Fibroblast of skin of back (primary cell): ENCODE results near the gene ABHD13. TPM values are rescaled to one million over a fixed set of nuclear protein-coding genes. Genes with fewer than 3 reads are reported as not detected.
"Not testable (repeated sequence)": the region's sequence is repeated elsewhere in the genome, so short reads cannot be mapped to it uniquely, and the experiment has no call there.

Experiments
- DNase-seq: peaks from one replicate; pipeline ENCODE4 v3.0.0-alpha.2; 2013
- polyA plus RNA-seq, 2 experiments: library from polyadenylated mRNA; unstranded; fragments of 120-200 nt; gene quantifications; one replicate each; pipeline ENCODE4 v1.2.1, GENCODE V29; 2013; ENCODE audit not compliant: insufficient read length in 2 of 2

ABHD13 gene
- 6.7 TPM for polyA plus RNA-seq (2013, experiment 1 of 2; ENCODE audit: insufficient read length)
- polyA plus RNA-seq (2013, experiment 2 of 2; ENCODE audit: insufficient read length), result 7.1 TPM

- peak; percentile 94 for DNase-seq
Measured at GRCh38 chr13:108218044-108218974, at the start of gene ABHD13. TSS of gene ABHD13 (plus strand) at chr13:108218392. CDS start at chr13:108229219, 10,827 bp downstream.

GRCh38 chr13:108168929-108169328 lies 49.3 kb upstream of the ABHD13 start:
- no peak for DNase-seq

- peak; percentile 5 for DNase-seq
Measured at GRCh38 chr13:108176685-108177274, 41.4 kb upstream of the ABHD13 start.

- no peak for DNase-seq
Measured at GRCh38 chr13:108178078-108178477, 40.1 kb upstream of the ABHD13 start.

- DNase-seq, result no peak
Measured at GRCh38 chr13:108182652-108183051, 35.5 kb upstream of the ABHD13 start.

GRCh38 chr13:108185223-108185622 lies 33.0 kb upstream of the ABHD13 start:
- no peak for DNase-seq

- DNase-seq, result no peak
Measured at GRCh38 chr13:108188260-108188659, 29.9 kb upstream of the ABHD13 start.

GRCh38 chr13:108190897-108191296 lies 27.3 kb upstream of the ABHD13 start:
- DNase-seq, result no peak

GRCh38 chr13:108193806-108194205 lies 24.4 kb upstream of the ABHD13 start:
- no peak for DNase-seq

- DNase-seq, result no peak
Measured at GRCh38 chr13:108194435-108194936, 23.7 kb upstream of the ABHD13 start.

GRCh38 chr13:108195146-108195545 lies 23.0 kb upstream of the ABHD13 start:
- DNase-seq, result no peak

- no peak for DNase-seq
Measured at GRCh38 chr13:108195861-108196260, 22.3 kb upstream of the ABHD13 start.

GRCh38 chr13:108200781-108201398 lies 17.3 kb upstream of the ABHD13 start:
- peak; percentile 29 for DNase-seq

GRCh38 chr13:108210551-108210950 lies 7.6 kb upstream of the ABHD13 start:
- DNase-seq, result no peak

- no peak for DNase-seq
Measured at GRCh38 chr13:108212886-108213285, 5.3 kb upstream of the ABHD13 start.

GRCh38 chr13:108213946-108214345 lies 4.2 kb upstream of the ABHD13 start:
- DNase-seq, result peak; percentile 15

GRCh38 chr13:108214441-108215271 lies 3.5 kb upstream of the ABHD13 start:
- no peak for DNase-seq

- peak; percentile 90 for DNase-seq
Measured at GRCh38 chr13:108215436-108215835, 2.8 kb upstream of the ABHD13 start, which contains the start of gene LIG4. TSS of gene LIG4 (minus strand) at chr13:108215536. CDS start at chr13:108211268, 4,268 bp downstream.

GRCh38 chr13:108217307-108218043 lies 717 bp upstream of the ABHD13 start:
- DNase-seq, result not testable (repeated sequence)

GRCh38 chr13:108220041-108220440 lies 1.8 kb downstream of the ABHD13 start:
- DNase-seq, result no peak
